Measurements from ENCODE around the gene SUDS3. TPM values are rescaled to one million over a fixed set of nuclear protein-coding genes. Genes with fewer than 3 reads are reported as not detected.

Gene SUDS3
- total RNA-seq: 10 to 100 TPM; 27.8 to 28.6 TPM

- ChIA-PET CTCF (interaction anchor here (0.6 to 4.9 kb wide), 46 partner anchors 9 to 359 kb away, joined by 3 to 138 read pairs (median 5); partner anchors contain the start of genes PEBP1 and RFC5), POLR2A (interaction anchor here (0.9 to 5.9 kb wide), 19 partner anchors 9 to 1292 kb away, joined by 3 to 106 read pairs (median 4); partner anchors contain the start of genes PEBP1, PRKAB1, RFC5 and WSB2)
- Mint-ChIP-seq H3K27ac (peak within 1 kb of the TSS; percentile 99), H3K4me3 (peak within 1 kb of the TSS; percentile 97), H3K36me3 (ENCODE audit: low read depth) (peaks cover 12% of the 10 kb centered on the region), H3K27me3 (no peaks in the 10 kb centered on the region), H3K4me1 (peaks cover 43% of the 10 kb centered on the region), H3K9me3 (no peaks in the 10 kb centered on the region)
- DNase-seq: peak; percentile 93
Observed at GRCh38 chr12:118376089-118377020, at the start of gene SUDS3. SUDS3 (plus strand) TSS chr12:118376555; CDS start chr12:118376692, 137 bp downstream.

GRCh38 chr12:118326991-118327390 is 49.4 kb upstream of the SUDS3 start:
- Mint-ChIP-seq H3K27ac (no peak overlapping the region), H3K4me1 (peaks cover 6% of the 10 kb centered on the region), H3K27me3 (no peaks in the 10 kb centered on the region), H3K9me3 (no peaks in the 10 kb centered on the region), H3K36me3 (ENCODE audit: low read depth) (peaks cover 21% of the 10 kb centered on the region), H3K4me3 (no peak overlapping the region)
- POLR2A ChIA-PET: no interaction called here
- DNase-seq: no peak
- CTCF ChIA-PET: no interaction called here

GRCh38 chr12:118327391-118327790 is 49.0 kb upstream of the SUDS3 start:
- H3K4me1 Mint-ChIP-seq: peaks cover 6% of the 10 kb centered on the region
- H3K4me3 Mint-ChIP-seq: no peak overlapping the region
- peaks cover 21% of the 10 kb centered on the region for H3K36me3 Mint-ChIP-seq (ENCODE audit: low read depth)
- no peak overlapping the region for H3K27ac Mint-ChIP-seq
- CTCF ChIA-PET: no interaction called here
- DNase-seq: no peak
- POLR2A ChIA-PET: no interaction called here
- H3K27me3 Mint-ChIP-seq: no peaks in the 10 kb centered on the region
- no peaks in the 10 kb centered on the region for H3K9me3 Mint-ChIP-seq

GRCh38 chr12:118328486-118329330 is 47.6 kb upstream of the SUDS3 start:
- Mint-ChIP-seq H3K27me3 (no peaks in the 10 kb centered on the region), H3K36me3 (ENCODE audit: low read depth) (peaks cover 30% of the 10 kb centered on the region), H3K4me1 (peaks cover 12% of the 10 kb centered on the region), H3K27ac (no peak overlapping the region), H3K4me3 (no peak overlapping the region), H3K9me3 (no peaks in the 10 kb centered on the region)
- ChIA-PET POLR2A (no interaction called here), CTCF (no interaction called here)
- no peak for DNase-seq

GRCh38 chr12:118330421-118331018 is 45.8 kb upstream of the SUDS3 start:
- Mint-ChIP-seq H3K36me3 (ENCODE audit: low read depth) (peaks cover 34% of the 10 kb centered on the region), H3K27ac (no peak overlapping the region), H3K9me3 (no peaks in the 10 kb centered on the region), H3K4me3 (no peak overlapping the region), H3K4me1 (peaks cover 12% of the 10 kb centered on the region), H3K27me3 (no peaks in the 10 kb centered on the region)
- CTCF ChIA-PET: interaction anchor here (0.7 kb wide), 1 partner anchor 28 kb away, joined by 4 read pairs; no protein-coding TSS in a partner anchor
- DNase-seq: no peak
- POLR2A ChIA-PET: no interaction called here

- Mint-ChIP-seq H3K9me3 (no peaks in the 10 kb centered on the region), H3K36me3 (ENCODE audit: low read depth) (peaks cover 33% of the 10 kb centered on the region), H3K27me3 (no peaks in the 10 kb centered on the region), H3K4me1 (peaks cover 13% of the 10 kb centered on the region), H3K27ac (no peak overlapping the region), H3K4me3 (no peak overlapping the region)
- no peak for DNase-seq
- POLR2A ChIA-PET: interaction anchor here (0.9 kb wide), 1 partner anchor 25 kb away, joined by 4 read pairs; no protein-coding TSS in a partner anchor
- CTCF ChIA-PET: interaction anchor here (1.2 kb wide), 1 partner anchor 25 kb away, joined by 3 read pairs; no protein-coding TSS in a partner anchor
Observed at GRCh38 chr12:118332511-118332910, 43.8 kb upstream of the SUDS3 start.

- ChIA-PET CTCF (no interaction called here), POLR2A (no interaction called here)
- Mint-ChIP-seq H3K4me3 (no peak overlapping the region), H3K4me1 (peaks cover 22% of the 10 kb centered on the region), H3K9me3 (no peaks in the 10 kb centered on the region), H3K27ac (no peak overlapping the region), H3K27me3 (no peaks in the 10 kb centered on the region), H3K36me3 (ENCODE audit: low read depth) (peaks cover 29% of the 10 kb centered on the region)
- DNase-seq: no peak
Observed at GRCh38 chr12:118334241-118334640, 42.1 kb upstream of the SUDS3 start.

- no peak overlapping the region for H3K4me3 Mint-ChIP-seq
- no peak for DNase-seq
- ChIA-PET POLR2A (interaction anchor here (1.1 kb wide), 1 partner anchor 24 kb away, joined by 3 read pairs; no protein-coding TSS in a partner anchor), CTCF (no interaction called here)
- H3K4me1 Mint-ChIP-seq: peaks cover 24% of the 10 kb centered on the region
- H3K9me3 Mint-ChIP-seq: no peaks in the 10 kb centered on the region
- H3K36me3 Mint-ChIP-seq (ENCODE audit: low read depth): peaks cover 29% of the 10 kb centered on the region
- no peak overlapping the region for H3K27ac Mint-ChIP-seq
- no peaks in the 10 kb centered on the region for H3K27me3 Mint-ChIP-seq
Observed at GRCh38 chr12:118334939-118335567, 41.3 kb upstream of the SUDS3 start.

- no peak overlapping the region for H3K4me3 Mint-ChIP-seq
- no peak overlapping the region for H3K27ac Mint-ChIP-seq
- no peaks in the 10 kb centered on the region for H3K27me3 Mint-ChIP-seq
- no peak for DNase-seq
- peaks cover 19% of the 10 kb centered on the region for H3K4me1 Mint-ChIP-seq
- POLR2A ChIA-PET: no interaction called here
- CTCF ChIA-PET: interaction anchor here (0.6 kb wide), 1 partner anchor 216 kb away, joined by 3 read pairs; no protein-coding TSS in a partner anchor
- peaks cover 29% of the 10 kb centered on the region for H3K36me3 Mint-ChIP-seq (ENCODE audit: low read depth)
- H3K9me3 Mint-ChIP-seq: no peaks in the 10 kb centered on the region
Observed at GRCh38 chr12:118336123-118336522, 40.2 kb upstream of the SUDS3 start.

- Mint-ChIP-seq H3K36me3 (ENCODE audit: low read depth) (peaks cover 29% of the 10 kb centered on the region), H3K9me3 (no peaks in the 10 kb centered on the region), H3K27ac (no peak overlapping the region), H3K4me1 (peaks cover 19% of the 10 kb centered on the region), H3K27me3 (no peaks in the 10 kb centered on the region), H3K4me3 (no peak overlapping the region)
- ChIA-PET CTCF (interaction anchor here (0.9 kb wide), 1 partner anchor 20 kb away, joined by 3 read pairs; no protein-coding TSS in a partner anchor), POLR2A (interaction anchor here (1.0 kb wide), 1 partner anchor 20 kb away, joined by 3 read pairs; no protein-coding TSS in a partner anchor)
- no peak for DNase-seq
Observed at GRCh38 chr12:118337194-118337838, 39.0 kb upstream of the SUDS3 start.

GRCh38 chr12:118342090-118342489 is 34.3 kb upstream of the SUDS3 start:
- peaks cover 13% of the 10 kb centered on the region for H3K4me1 Mint-ChIP-seq
- no peak overlapping the region for H3K4me3 Mint-ChIP-seq
- POLR2A ChIA-PET: no interaction called here
- peaks cover 10% of the 10 kb centered on the region for H3K36me3 Mint-ChIP-seq (ENCODE audit: low read depth)
- H3K9me3 Mint-ChIP-seq: no peaks in the 10 kb centered on the region
- H3K27me3 Mint-ChIP-seq: no peaks in the 10 kb centered on the region
- no peak for DNase-seq
- H3K27ac Mint-ChIP-seq: no peak overlapping the region
- CTCF ChIA-PET: no interaction called here

- H3K4me1 Mint-ChIP-seq: peaks cover 10% of the 10 kb centered on the region
- no peak overlapping the region for H3K4me3 Mint-ChIP-seq
- H3K27me3 Mint-ChIP-seq: no peaks in the 10 kb centered on the region
- CTCF ChIA-PET: no interaction called here
- POLR2A ChIA-PET: no interaction called here
- H3K36me3 Mint-ChIP-seq (ENCODE audit: low read depth): peaks cover 12% of the 10 kb centered on the region
- no peaks in the 10 kb centered on the region for H3K9me3 Mint-ChIP-seq
- no peak overlapping the region for H3K27ac Mint-ChIP-seq
- no peak for DNase-seq
Observed at GRCh38 chr12:118344829-118345228, 31.5 kb upstream of the SUDS3 start.

All from activated CD4-positive, alpha-beta memory T cell treated with anti-CD3 and anti-CD28 coated beads, Interleukin-2, amount 10 ng/mL, durations not matched to agents 7 days and 5 days (primary cell).